KMS-11 (cell line): ENCODE measurements around the gene PTPRQ.

Experiments
- H2AFZ ChIP-seq: fragments of 200-600 bp; sonication (generic); 2 replicates; pipeline ENCODE4 v1.6.1; 2016; ENCODE audit warnings: antibody characterized with exemption, mixed run types, low read depth
- H3K27ac ChIP-seq: fragments of 200-600 bp; sonication (generic); 2 replicates; pipeline ENCODE4 v1.6.1; 2016; ENCODE audit warnings: mild to moderate bottlenecking, mixed run types
- H3K27me3 ChIP-seq: fragments of 200-600 bp; sonication (generic); 2 replicates; pipeline ENCODE4 v1.6.1; 2017; ENCODE audit warnings: mild to moderate bottlenecking, low read depth, mixed run types, moderate library complexity; ENCODE audit not compliant: insufficient read depth
- H3K36me3 ChIP-seq: fragments of 200-600 bp; sonication (generic); 2 replicates; pipeline ENCODE4 v1.6.1; 2017; ENCODE audit warnings: mild to moderate bottlenecking, mixed run types; ENCODE audit not compliant: insufficient read depth
- H3K4me1 ChIP-seq: fragments of 200-600 bp; sonication (generic); 2 replicates; pipeline ENCODE4 v1.6.1; 2016; ENCODE audit warnings: mild to moderate bottlenecking, low read depth, mixed run types; ENCODE audit not compliant: poor library complexity, severe bottlenecking
- H3K4me2 ChIP-seq: fragments of 200-600 bp; sonication (generic); 2 replicates; pipeline ENCODE4 v1.7.0; 2016; ENCODE audit warnings: mild to moderate bottlenecking, mixed run types
- H3K4me3 ChIP-seq: fragments of 200-600 bp; sonication (generic); IDR thresholded peaks from 2 replicates; pipeline ENCODE4 v1.6.1; 2017; ENCODE audit warnings: low read depth, low read length, mixed read lengths; ENCODE audit not compliant: insufficient read depth
- H3K79me2 ChIP-seq: fragments of 200-600 bp; sonication (generic); 2 replicates; pipeline ENCODE4 v1.6.1; 2016; ENCODE audit warnings: low read depth, mixed run types; ENCODE audit not compliant: insufficient read depth
- H3K9ac ChIP-seq: fragments of 200-600 bp; sonication (generic); 2 replicates; pipeline ENCODE4 v1.6.1; 2016; ENCODE audit warnings: mild to moderate bottlenecking, mixed run types
- H4K20me1 ChIP-seq: fragments of 200-600 bp; sonication (generic); 2 replicates; pipeline ENCODE4 v1.6.1; 2016; ENCODE audit warnings: mild to moderate bottlenecking, mixed run types; ENCODE audit not compliant: insufficient read depth
- TF ChIP-seq, protein P1 (sequence below): fragments of 200-600 bp; sonication (generic); conservative IDR thresholded peaks from 2 replicates; pipeline ENCODE4 v1.6.1; 2017; ENCODE audit warnings: low read depth, mild to moderate bottlenecking, antibody characterized with exemption, low read length, moderate library complexity, mixed read lengths

The PTPRQ gene

DNA sequence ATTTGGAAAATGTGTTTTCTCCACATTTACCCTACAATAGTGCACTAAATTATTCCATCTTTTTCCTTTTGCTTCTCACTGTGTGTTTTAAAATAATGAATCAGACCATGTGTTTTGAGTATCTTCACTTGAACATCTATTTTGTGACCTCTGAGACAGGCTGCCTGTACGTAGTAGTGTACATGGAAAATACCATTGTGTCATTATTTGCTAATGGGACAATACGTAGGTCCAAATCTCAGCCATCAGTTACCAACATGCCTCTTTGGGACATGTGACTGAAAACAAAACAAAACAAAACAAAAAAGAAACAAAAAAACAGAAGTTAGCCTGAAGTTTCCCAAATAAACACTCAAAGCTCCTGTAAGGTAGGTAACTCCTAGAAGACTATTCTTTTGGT, 256.3 kb downstream of the PTPRQ start:
- no peaks in the 10 kb centered on the region for H4K20me1 ChIP-seq
- H3K36me3 ChIP-seq: no peaks in the 10 kb centered on the region
- H3K4me3 ChIP-seq: no peak overlapping the region

DNA sequence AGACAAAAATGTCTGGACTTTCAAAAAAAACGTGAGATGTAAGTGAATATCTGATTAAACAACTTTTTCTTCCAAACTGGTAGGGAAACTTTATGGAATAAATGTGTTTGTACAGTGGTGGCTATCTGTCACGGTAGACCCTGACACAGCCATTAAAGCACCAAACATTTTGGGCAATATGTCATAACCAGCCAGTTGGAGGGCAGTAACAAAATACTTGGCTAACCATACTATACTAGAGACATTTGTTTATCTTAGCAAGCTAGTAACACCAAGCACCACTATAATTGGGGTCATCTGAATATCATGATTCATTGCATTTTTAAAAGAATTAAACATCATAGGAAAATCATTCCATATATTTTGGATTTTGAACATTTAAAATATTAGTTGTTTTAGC, 257.4 kb downstream of the PTPRQ start:
- TF ChIP-seq, protein P1, sequence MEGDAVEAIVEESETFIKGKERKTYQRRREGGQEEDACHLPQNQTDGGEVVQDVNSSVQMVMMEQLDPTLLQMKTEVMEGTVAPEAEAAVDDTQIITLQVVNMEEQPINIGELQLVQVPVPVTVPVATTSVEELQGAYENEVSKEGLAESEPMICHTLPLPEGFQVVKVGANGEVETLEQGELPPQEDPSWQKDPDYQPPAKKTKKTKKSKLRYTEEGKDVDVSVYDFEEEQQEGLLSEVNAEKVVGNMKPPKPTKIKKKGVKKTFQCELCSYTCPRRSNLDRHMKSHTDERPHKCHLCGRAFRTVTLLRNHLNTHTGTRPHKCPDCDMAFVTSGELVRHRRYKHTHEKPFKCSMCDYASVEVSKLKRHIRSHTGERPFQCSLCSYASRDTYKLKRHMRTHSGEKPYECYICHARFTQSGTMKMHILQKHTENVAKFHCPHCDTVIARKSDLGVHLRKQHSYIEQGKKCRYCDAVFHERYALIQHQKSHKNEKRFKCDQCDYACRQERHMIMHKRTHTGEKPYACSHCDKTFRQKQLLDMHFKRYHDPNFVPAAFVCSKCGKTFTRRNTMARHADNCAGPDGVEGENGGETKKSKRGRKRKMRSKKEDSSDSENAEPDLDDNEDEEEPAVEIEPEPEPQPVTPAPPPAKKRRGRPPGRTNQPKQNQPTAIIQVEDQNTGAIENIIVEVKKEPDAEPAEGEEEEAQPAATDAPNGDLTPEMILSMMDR: no peak
- Histone ChIP-seq H4K20me1 (no peaks in the 10 kb centered on the region), H3K79me2 (no peaks in the 10 kb centered on the region), H3K4me1 (peaks cover 60% of the 10 kb centered on the region), H3K36me3 (no peaks in the 10 kb centered on the region), H3K9ac (no peak overlapping the region), H3K27me3 (no peaks in the 10 kb centered on the region), H3K4me3 (no peak overlapping the region), H3K27ac (peak overlapping the region; percentile 85; the same call in 1 of the 2 replicates), H3K4me2 (peak overlapping the region; percentile 93; the same call in 1 of the 2 replicates), H2AFZ (no peak overlapping the region; the same call in 1 of the 2 replicates)

More for the DNA sequence above, 256.3 kb downstream of the PTPRQ start:
- H2AFZ ChIP-seq: no peak overlapping the region
- TF ChIP-seq, protein P1: no peak
- H3K27ac ChIP-seq: no peak overlapping the region
- H3K79me2 ChIP-seq: no peaks in the 10 kb centered on the region
- 0 out of 2 replicates have a peak overlapping the region, but pooled peaks have one; percentile 93 for H3K4me2 ChIP-seq
- H3K27me3 ChIP-seq: no peaks in the 10 kb centered on the region
- no peak overlapping the region for H3K9ac ChIP-seq
- peaks cover 50% of the 10 kb centered on the region for H3K4me1 ChIP-seq

DNA sequence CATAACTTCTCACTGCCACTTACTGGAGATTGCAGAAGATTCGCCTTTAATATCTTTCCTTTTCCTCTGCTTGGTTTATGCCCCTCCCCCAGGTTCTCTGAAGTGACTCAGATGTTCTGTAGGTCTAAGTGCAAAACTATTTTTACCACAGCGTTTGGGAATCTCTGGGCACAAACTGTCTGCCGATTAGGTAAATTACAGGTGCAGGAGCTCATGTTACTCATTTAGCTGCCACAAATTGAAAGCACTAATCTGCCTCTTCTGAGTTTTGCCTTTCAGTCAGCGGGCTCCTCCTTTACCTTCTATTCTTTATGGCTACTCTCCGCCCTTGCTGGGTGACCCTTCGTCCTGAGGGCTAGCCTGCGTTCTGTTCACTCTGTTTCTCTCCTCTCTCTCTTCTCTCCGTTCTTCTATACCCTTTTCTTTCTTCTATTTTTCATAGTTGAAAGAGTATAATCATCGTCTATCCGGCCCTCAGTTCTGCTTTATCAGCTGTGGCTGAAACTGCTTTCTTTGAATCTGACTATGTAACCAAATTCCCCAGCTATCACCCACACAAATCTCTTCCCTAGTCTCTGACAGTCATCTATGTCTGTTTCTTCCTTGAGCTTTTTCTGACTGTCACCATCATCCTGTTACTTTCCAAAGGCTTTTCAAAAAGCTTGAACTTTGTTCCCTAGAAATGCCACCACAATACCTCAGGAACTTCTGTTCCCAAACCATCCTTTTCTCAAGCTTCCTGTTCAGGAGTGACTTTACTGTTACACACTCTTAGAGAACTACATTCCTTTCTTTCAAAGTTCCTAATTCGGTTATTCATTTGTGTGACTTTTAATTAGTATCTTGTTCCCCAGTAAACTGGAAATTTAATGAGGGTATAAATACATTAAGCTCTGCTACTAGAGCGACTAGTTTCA, 259.1 kb downstream of the PTPRQ start:
- H3K4me3 ChIP-seq: no peak overlapping the region
- H2AFZ ChIP-seq: peak overlapping the region; percentile 61
- peak overlapping the region; percentile 60 for H3K9ac ChIP-seq
- TF ChIP-seq, protein P1: no peak
- peaks cover 66% of the 10 kb centered on the region for H3K4me1 ChIP-seq
- H3K27ac ChIP-seq: peak overlapping the region; percentile 85
- no peaks in the 10 kb centered on the region for H4K20me1 ChIP-seq
- H3K4me2 ChIP-seq: peak overlapping the region; percentile 93
- H3K79me2 ChIP-seq: no peaks in the 10 kb centered on the region
- no peaks in the 10 kb centered on the region for H3K36me3 ChIP-seq
- no peaks in the 10 kb centered on the region for H3K27me3 ChIP-seq

DNA sequence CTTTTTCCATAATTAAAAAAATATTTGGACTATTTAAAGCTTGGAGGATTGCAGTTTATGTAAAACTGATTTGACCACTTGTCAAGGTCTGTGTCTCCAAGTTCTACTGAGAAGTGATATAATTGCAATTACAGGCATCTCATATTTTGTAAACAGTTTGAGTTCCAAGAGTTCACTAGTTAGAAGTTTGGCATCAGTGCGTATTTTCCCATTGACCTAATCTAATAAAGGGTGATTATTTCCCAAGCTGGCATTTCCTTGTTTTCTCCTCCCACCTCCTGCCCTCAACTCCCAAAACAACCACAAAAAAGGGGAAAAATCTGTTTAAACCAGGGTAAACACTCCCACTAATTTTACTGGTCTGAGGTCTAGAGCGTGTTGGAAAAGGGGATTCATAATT, 260.4 kb downstream of the PTPRQ start:
- no peaks in the 10 kb centered on the region for H3K79me2 ChIP-seq
- no peak overlapping the region for H3K4me3 ChIP-seq
- H3K4me2 ChIP-seq: peak overlapping the region; percentile 93
- TF ChIP-seq, protein P1: no peak
- peak overlapping the region; percentile 85 for H3K27ac ChIP-seq
- no peaks in the 10 kb centered on the region for H3K27me3 ChIP-seq
- H3K36me3 ChIP-seq: no peaks in the 10 kb centered on the region
- no peak overlapping the region for H3K9ac ChIP-seq
- no peak overlapping the region for H2AFZ ChIP-seq
- no peaks in the 10 kb centered on the region for H4K20me1 ChIP-seq
- H3K4me1 ChIP-seq: peaks cover 66% of the 10 kb centered on the region
